HL-60 (cell line): ENCODE data around the gene EPB42.

Experiments
- POLR2AphosphoS5 ChIP-seq: IDR thresholded peaks from 2 replicates; pipeline ENCODE4 v1.6.1; 2012; ENCODE audit warnings: low read depth
- SPI1 ChIP-seq: IDR thresholded peaks from 2 replicates; pipeline ENCODE4 v1.6.1; 2012; ENCODE audit warnings: low read depth, mild to moderate bottlenecking, borderline replicate concordance
- TF ChIP-seq, protein P1 (sequence below): IDR thresholded peaks from one replicate; pipeline ENCODE4 v1.5.1; 2011; ENCODE audit warnings: low read length, control low read depth, inconsistent platforms; ENCODE audit not compliant: insufficient read depth

DNA sequence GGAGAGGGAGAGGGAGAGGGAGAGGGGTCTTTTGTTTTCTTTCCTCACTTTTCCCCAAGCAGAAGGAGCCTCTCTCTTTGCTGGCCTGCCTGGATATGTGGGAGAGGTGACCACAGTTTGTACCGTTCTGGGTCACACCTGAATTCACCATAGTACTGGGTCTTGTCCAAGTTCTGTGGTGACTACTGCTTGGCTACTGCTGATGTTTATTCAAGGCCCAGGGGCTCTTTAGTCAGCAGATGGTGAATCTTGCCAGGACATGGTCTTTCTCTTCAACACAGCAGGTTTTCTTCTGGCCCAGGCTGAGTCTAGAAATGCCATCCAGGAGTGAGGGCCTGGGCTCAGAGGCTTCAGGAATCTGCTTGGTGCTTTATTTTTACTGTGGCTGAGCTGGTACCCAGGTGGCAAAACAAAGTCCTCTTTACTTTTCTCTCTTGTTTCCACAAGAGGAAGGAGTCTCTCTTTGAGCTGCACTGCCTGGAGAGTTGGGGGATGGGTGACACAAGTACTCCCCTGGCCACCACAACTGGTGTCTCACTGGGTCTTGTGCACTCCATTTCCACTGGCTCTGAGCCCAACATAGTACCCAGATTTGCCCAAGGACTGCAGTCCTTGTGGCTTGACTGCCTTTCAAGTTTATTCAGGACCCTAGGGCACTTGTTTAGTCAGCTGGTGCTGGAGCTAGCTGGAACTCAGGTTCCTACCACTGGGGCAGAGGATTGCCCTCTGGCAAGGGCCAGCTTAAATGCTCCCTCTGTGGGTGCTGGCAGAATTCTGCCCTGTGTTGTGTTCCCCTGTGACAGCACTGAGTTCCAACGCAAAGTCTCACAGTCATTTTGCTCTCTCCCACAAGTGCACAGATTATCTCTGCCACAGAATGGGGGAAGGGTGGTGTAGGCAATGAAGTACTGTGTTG, 52.4 kb downstream of the EPB42 start:
- TF ChIP-seq, protein P1, sequence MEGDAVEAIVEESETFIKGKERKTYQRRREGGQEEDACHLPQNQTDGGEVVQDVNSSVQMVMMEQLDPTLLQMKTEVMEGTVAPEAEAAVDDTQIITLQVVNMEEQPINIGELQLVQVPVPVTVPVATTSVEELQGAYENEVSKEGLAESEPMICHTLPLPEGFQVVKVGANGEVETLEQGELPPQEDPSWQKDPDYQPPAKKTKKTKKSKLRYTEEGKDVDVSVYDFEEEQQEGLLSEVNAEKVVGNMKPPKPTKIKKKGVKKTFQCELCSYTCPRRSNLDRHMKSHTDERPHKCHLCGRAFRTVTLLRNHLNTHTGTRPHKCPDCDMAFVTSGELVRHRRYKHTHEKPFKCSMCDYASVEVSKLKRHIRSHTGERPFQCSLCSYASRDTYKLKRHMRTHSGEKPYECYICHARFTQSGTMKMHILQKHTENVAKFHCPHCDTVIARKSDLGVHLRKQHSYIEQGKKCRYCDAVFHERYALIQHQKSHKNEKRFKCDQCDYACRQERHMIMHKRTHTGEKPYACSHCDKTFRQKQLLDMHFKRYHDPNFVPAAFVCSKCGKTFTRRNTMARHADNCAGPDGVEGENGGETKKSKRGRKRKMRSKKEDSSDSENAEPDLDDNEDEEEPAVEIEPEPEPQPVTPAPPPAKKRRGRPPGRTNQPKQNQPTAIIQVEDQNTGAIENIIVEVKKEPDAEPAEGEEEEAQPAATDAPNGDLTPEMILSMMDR = no peak
- TF ChIP-seq POLR2AphosphoS5 (no peak), SPI1 (no peak)
